K562 (cell line): ENCODE results near the gene DELE1. TPM values are rescaled to one million over a fixed set of nuclear protein-coding genes. Genes with fewer than 3 reads are reported as not detected.

ENCODE experiments used
- BCOR ChIP-seq: fragments of 450-650 bp; IDR thresholded peaks from 2 replicates; pipeline ENCODE4 v1.6.1; 2016
- BHLHE40 ChIP-seq: IDR thresholded peaks from 2 replicates; pipeline ENCODE4 v1.6.1; 2011; ENCODE audit warnings: low read length, improper control_type of control experiment
- CTBP1 ChIP-seq: fragments of 450-650 bp; IDR thresholded peaks from 2 replicates; pipeline ENCODE4 v1.6.1; 2016; ENCODE audit warnings: borderline replicate concordance
- EP400 ChIP-seq: fragments of 450-650 bp; IDR thresholded peaks from 2 replicates; pipeline ENCODE4 v1.6.1; 2017; ENCODE audit warnings: antibody characterized with exemption, mild to moderate bottlenecking, moderate library complexity
- GABPB1 ChIP-seq: sonication (generic); formaldehyde crosslinking; IDR thresholded peaks from 2 replicates; pipeline ENCODE4 v1.8.0; 2022; ENCODE audit warnings: mild to moderate bottlenecking, missing genetic modification reagents
- GTF2E2 ChIP-seq: fragments of 200-800 bp; sonication (Bioruptor generic); IDR thresholded peaks from 2 replicates; pipeline ENCODE4 v1.6.1; 2016; ENCODE audit warnings: missing genetic modification characterization, missing compliant biosample characterization
- KAT7 ChIP-seq: sonication (generic); formaldehyde crosslinking; IDR thresholded peaks from 2 replicates; pipeline ENCODE4 v1.8.0; 2022; ENCODE audit warnings: missing genetic modification reagents, mild to moderate bottlenecking, borderline replicate concordance
- MAFF ChIP-seq: IDR thresholded peaks from 2 replicates; pipeline ENCODE4 v1.6.1; 2012; ENCODE audit warnings: low read length, improper control_type of control experiment
- NCOA6 ChIP-seq: fragments of 450-650 bp; IDR thresholded peaks from 2 replicates; pipeline ENCODE4 v1.6.1; 2017; ENCODE audit warnings: mild to moderate bottlenecking
- NFRKB ChIP-seq: fragments of 450-650 bp; IDR thresholded peaks from 2 replicates; pipeline ENCODE4 v1.6.1; 2016; ENCODE audit warnings: low read depth
- NR2C2 ChIP-seq, 2 experiments: fragments of 200-800 bp in 1 of 2; sonication (Bioruptor generic) in 1 of 2; sonication (generic) in 1 of 2; formaldehyde crosslinking in 1 of 2; IDR thresholded peaks; 2 replicates each; pipeline versions ENCODE4 v1.6.1 to v1.8.0; 2016 to 2022; ENCODE audit warnings: mild to moderate bottlenecking in 1 of 2, missing compliant biosample characterization in 1 of 2, missing genetic modification characterization in 1 of 2, missing genetic modification reagents in 1 of 2
- RBM15 ChIP-seq: fragments of 200-400 bp; formaldehyde crosslinking; IDR thresholded peaks from 2 replicates; pipeline ENCODE4 v1.6.1; 2018; ENCODE audit warnings: mild to moderate bottlenecking, low read length, moderate library complexity; ENCODE audit not compliant: insufficient read depth
- RNF2 ChIP-seq: sonication (generic); IDR thresholded peaks from 2 replicates; pipeline ENCODE4 v1.6.1; 2016
- RUNX1 ChIP-seq: sonication (generic); IDR thresholded peaks from 2 replicates; pipeline ENCODE4 v1.6.1; 2016; ENCODE audit warnings: antibody characterized with exemption, low read depth
- SAP30 ChIP-seq: fragments of 200-600 bp; sonication (generic); IDR thresholded peaks from 2 replicates; pipeline ENCODE4 v1.6.1; 2012; ENCODE audit warnings: borderline replicate concordance, low read depth, mild to moderate bottlenecking, moderate library complexity, low read length, control low read depth, inconsistent platforms; ENCODE audit not compliant: insufficient read depth, poor library complexity, severe bottlenecking
- SMAD4 ChIP-seq: fragments of 250-450 bp; sonication (Bioruptor Pico); conservative IDR thresholded peaks from 2 replicates; pipeline ENCODE4 v1.8.0; 2021; ENCODE audit warnings: inconsistent platforms, mild to moderate bottlenecking, moderate library complexity
- SMARCA4 ChIP-seq: fragments of 450-650 bp; IDR thresholded peaks from 2 replicates; pipeline ENCODE4 v1.6.1; 2016
- SMARCE1 ChIP-seq: fragments of 450-650 bp; IDR thresholded peaks from 2 replicates; pipeline ENCODE4 v1.7.1; 2016; ENCODE audit warnings: mild to moderate bottlenecking
- STAT5B ChIP-seq: fragments of 250-450 bp; sonication (Bioruptor Pico); IDR thresholded peaks from 2 replicates; pipeline ENCODE4 v1.8.0; 2021; ENCODE audit warnings: mild to moderate bottlenecking, inconsistent platforms
- ZFX ChIP-seq: sonication (generic); formaldehyde crosslinking; IDR thresholded peaks from 2 replicates; pipeline ENCODE4 v1.8.0; 2022; ENCODE audit warnings: mild to moderate bottlenecking, missing genetic modification reagents, moderate library complexity
- ZNF24 ChIP-seq: fragments of 450-650 bp; IDR thresholded peaks from 2 replicates; pipeline ENCODE4 v1.6.1; 2016
- ZNF253 ChIP-seq: fragments of 250-450 bp; sonication (Bioruptor Pico); conservative IDR thresholded peaks from 2 replicates; pipeline ENCODE4 v1.6.1; 2021; ENCODE audit warnings: mild to moderate bottlenecking
- polyA plus RNA-seq, 8 experiments: library from polyadenylated mRNA; depleted of rRNA in 4 of 8; stranded (reverse) in 5 of 8; unstranded in 3 of 8; fragments of >200 nt; fragmentation: Nextera tagmentation in 2 of 8; fragmentation: Illumina TruSeq in 1 of 8; extraction: Ambion mirVana in 2 of 8; extraction: Trizol in 1 of 8; gene quantifications; 2 replicates each; pipeline versions ENCODE4 v1.2.1 to v1.2.3, GENCODE V29; 2011 to 2014; ENCODE audit warnings: inconsistent platforms in 1 of 8, missing spikeins in 1 of 8
- total RNA-seq, 7 experiments: library from RNA; depleted of rRNA in 6 of 7; stranded (reverse); fragments of >200 nt in 6 of 7; fragmentation: Illumina TruSeq in 2 of 7; extraction: Trizol in 2 of 7; gene quantifications; 2 replicates each; pipeline versions ENCODE4 v1.2.1 to v1.2.3, GENCODE V29; 2011 to 2021; ENCODE audit warnings: low replicate concordance in 1 of 7
- TF ChIP-seq, protein P1 (sequence below): fragments of 450-650 bp; IDR thresholded peaks from 2 replicates; pipeline ENCODE4 v1.6.1; 2016; ENCODE audit warnings: low read depth

DELE1 gene
- total and polyA plus RNA-seq, 9 of the 15 experiments (the other 6 are each of a cell fraction or from before 2014, with no cell fraction given): 16.6 to 74.4 (median 49.8) TPM

DNA sequence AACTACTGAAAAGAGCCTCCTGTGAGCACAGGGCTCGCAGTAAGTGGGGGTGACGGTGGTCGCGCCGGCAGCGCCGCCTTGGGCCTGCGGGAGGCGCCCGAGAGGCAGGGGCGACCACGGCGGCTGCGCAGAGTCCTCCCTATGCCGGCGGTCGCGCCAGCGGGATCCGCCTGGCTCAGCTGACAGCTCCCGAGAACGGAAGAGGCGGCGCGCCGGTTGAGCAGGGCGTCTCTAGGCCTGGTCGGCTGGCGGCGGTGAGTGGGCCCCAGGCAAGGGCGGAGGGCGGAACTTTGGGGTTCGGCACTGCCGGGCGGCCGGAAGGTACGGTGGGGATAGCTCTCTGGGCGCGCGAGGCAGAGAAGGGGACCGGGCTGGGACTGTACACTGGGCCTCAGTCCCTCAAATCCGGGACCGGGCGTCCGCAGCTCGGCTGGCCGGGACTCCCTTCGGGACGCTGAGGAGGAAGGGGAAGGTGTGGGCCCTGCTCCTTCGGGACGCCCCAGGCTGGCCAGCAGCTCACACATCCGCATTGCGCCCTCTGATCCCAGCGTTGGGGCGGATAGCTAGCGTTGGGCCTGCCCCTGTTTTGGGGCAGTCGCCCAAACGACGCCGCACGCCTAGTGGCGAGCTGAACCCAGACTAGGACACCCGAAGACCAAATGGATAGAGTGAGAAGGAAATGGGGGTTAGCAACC, 45.4 kb downstream of the DELE1 start, which contains the start of gene RNF14 (continued):
- TF ChIP-seq, protein P1, sequence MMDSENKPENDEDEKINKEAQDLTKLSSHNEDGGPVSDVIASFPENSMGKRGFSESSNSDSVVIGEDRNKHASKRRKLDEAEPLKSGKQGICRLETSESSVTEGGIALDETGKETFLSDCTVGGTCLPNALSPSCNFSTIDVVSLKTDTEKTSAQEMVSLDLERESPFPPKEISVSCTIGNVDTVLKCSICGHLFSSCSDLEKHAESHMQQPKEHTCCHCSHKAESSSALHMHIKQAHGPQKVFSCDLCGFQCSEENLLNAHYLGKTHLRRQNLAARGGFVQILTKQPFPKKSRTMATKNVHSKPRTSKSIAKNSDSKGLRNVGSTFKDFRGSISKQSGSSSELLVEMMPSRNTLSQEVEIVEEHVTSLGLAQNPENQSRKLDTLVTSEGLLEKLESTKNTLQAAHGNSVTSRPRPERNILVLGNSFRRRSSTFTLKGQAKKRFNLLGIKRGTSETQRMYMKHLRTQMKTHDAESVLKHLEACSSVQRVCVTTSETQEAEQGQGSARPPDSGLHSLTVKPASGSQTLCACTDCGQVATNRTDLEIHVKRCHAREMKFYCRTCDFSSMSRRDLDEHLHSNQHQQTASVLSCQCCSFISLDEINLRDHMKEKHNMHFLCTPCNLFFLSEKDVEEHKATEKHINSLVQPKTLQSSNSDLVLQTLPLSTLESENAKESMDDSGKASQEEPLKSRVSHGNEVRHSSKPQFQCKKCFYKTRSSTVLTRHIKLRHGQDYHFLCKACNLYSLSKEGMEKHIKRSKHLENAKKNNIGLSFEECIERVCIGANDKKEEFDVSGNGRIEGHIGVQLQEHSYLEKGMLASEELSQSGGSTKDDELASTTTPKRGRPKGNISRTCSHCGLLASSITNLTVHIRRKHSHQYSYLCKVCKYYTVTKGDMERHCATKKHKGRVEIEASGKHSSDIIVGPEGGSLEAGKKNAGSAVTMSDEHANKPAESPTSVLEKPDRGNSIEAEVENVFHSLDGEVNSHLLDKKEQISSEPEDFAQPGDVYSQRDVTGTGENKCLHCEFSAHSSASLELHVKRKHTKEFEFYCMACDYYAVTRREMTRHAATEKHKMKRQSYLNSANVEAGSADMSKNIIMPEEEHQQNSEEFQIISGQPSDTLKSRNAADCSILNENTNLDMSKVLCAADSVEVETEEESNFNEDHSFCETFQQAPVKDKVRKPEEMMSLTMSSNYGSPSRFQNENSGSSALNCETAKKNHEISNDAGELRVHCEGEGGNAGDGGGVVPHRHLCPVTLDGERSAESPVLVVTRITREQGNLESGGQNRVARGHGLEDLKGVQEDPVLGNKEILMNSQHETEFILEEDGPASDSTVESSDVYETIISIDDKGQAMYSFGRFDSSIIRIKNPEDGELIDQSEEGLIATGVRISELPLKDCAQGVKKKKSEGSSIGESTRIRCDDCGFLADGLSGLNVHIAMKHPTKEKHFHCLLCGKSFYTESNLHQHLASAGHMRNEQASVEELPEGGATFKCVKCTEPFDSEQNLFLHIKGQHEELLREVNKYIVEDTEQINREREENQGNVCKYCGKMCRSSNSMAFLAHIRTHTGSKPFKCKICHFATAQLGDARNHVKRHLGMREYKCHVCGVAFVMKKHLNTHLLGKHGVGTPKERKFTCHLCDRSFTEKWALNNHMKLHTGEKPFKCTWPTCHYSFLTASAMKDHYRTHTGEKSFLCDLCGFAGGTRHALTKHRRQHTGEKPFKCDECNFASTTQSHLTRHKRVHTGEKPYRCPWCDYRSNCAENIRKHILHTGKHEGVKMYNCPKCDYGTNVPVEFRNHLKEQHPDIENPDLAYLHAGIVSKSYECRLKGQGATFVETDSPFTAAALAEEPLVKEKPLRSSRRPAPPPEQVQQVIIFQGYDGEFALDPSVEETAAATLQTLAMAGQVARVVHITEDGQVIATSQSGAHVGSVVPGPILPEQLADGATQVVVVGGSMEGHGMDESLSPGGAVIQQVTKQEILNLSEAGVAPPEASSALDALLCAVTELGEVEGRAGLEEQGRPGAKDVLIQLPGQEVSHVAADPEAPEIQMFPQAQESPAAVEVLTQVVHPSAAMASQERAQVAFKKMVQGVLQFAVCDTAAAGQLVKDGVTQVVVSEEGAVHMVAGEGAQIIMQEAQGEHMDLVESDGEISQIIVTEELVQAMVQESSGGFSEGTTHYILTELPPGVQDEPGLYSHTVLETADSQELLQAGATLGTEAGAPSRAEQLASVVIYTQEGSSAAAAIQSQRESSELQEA: no peak
- TF ChIP-seq SMARCE1 (0 out of 2 replicates have a peak, but pooled peaks have one; percentile 16), CTBP1 (peak; percentile 86), ZFX (CRISPR knock-in tag) (peak; percentile 100), BCOR (0 out of 2 replicates have a peak, but pooled peaks have one; percentile 45), ZNF253 (CRISPR knock-in tag) (no peak), STAT5B (CRISPR knock-in tag) (no peak), SMARCA4 (peak; percentile 27; the same call in 1 of the 2 replicates), SAP30 (peak; percentile 70), RBM15 (no peak), GTF2E2 (tag) (peak; percentile 84), NR2C2 (CRISPR knock-in tag; IDR thresholded peaks at IDR 0.05) (peak; percentile 30; the same call in 1 of the 2 replicates), NR2C2 (tag; IDR thresholded peaks at IDR 0.05) (peak; percentile 60; the same call in 1 of the 2 replicates), NFRKB (peak; percentile 76), BHLHE40 (peak; percentile 15; the same call in 1 of the 2 replicates), RUNX1 (no peak), ZNF24 (0 out of 2 replicates have a peak, but pooled peaks have one; percentile 26), MAFF (no peak), SMAD4 (peak; percentile 85; the same call in 1 of the 2 replicates), GABPB1 (CRISPR knock-in tag) (peak; percentile 91), RNF2 (peak; percentile 86), KAT7 (CRISPR knock-in tag) (no peak), NCOA6 (no peak), EP400 (peak; percentile 82)
